PFSK-1 (cell line): ENCODE data around the gene KLC4.

Experiments used
- FOXP2 ChIP-seq: optimal IDR thresholded peaks from 2 replicates; pipeline ENCODE3; 2011; ENCODE audit warnings: borderline replicate concordance, control low read depth, inconsistent platforms; ENCODE audit not compliant: insufficient read depth; ENCODE audit errors: extremely low read length, extremely low read depth
- POLR2AphosphoS5 ChIP-seq: IDR thresholded peaks from 2 replicates; pipeline ENCODE4 v1.6.1; 2012; ENCODE audit warnings: low read depth, mild to moderate bottlenecking, control low read depth, low read length, moderate library complexity
- REST ChIP-seq, 2 experiments: IDR thresholded peaks; 2 replicates each; pipeline versions ENCODE4 v1.6.1 to v1.8.0; 2011 to 2012; ENCODE audit warnings: low read depth in 2 of 2, low read length in 2 of 2, control low read depth in 1 of 2, inconsistent platforms in 1 of 2, mild to moderate bottlenecking in 1 of 2, moderate library complexity in 1 of 2; ENCODE audit not compliant: insufficient read depth in 1 of 2
- SIN3A ChIP-seq: IDR thresholded peaks from 2 replicates; pipeline ENCODE4 v1.6.1; 2012; ENCODE audit warnings: mild to moderate bottlenecking, low read length, moderate library complexity, borderline replicate concordance; ENCODE audit not compliant: insufficient read depth
- TAF1 ChIP-seq: IDR thresholded peaks from 2 replicates; pipeline ENCODE4 v1.6.1; 2012; ENCODE audit warnings: low read length, control low read depth, borderline replicate concordance; ENCODE audit not compliant: insufficient read depth

The KLC4 gene

GRCh38 chr6:43074847-43075669, 15.6 kb downstream of the KLC4 start:
- no peak for TF ChIP-seq FOXP2
- TF ChIP-seq POLR2AphosphoS5: no peak
- no peak for TF ChIP-seq REST (IDR thresholded peaks at IDR 0.05; ENCODE audit: insufficient read depth in 1 of 2, low read depth in 2 of 2, low read length in 2 of 2)
- TF ChIP-seq SIN3A: no peak
- no peak for TF ChIP-seq TAF1

DNA sequence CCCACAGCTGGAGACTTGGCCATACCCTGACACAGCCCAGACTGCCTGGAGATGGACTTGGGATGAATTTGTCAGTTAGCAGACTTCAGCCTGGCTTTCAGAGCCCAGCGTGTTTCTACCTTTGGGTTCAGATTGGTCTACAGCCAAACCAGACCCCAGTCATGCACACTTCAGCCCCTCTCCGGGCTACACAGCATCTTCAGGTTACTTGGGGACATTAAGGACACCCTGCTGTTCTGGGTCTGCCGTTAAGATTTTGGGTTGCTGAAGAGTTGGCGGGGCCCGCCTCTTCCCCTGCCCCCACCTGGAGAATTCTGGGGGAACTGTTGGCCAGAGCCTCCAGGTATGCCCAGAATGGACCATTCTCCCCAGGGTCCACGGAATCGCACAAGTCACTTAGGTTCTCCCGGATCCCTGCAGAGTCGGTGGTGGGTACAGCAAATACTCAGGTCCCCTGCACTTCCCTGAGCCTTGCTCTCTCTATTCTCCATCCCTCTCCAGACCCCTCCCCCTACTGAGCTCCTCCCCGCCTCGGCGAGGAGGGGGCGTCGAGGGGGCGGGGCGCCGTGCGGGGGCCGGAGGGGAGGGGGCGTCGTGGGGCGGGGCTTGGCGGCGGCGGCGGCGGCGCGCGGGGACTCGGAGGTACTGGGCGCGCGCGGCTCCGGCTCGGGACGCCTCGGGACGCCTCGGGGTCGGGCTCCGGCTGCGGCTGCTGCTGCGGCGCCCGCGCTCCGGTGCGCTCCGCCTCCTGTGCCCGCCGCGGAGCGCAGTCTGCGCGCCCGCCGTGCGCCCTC, 16.4 kb downstream of the KLC4 start, which contains the start of gene PTK7:
TSS of gene PTK7 (plus strand) at position 645 of the 794 bp plus-strand sequence. CDS start 175 bp downstream, outside the sequence.
- no peak for TF ChIP-seq POLR2AphosphoS5
- peak; percentile 30; the same call in 1 of the 2 replicates for TF ChIP-seq TAF1
- no peak for TF ChIP-seq REST (IDR thresholded peaks at IDR 0.05; ENCODE audit: insufficient read depth in 1 of 2, low read depth in 2 of 2, low read length in 2 of 2)
- TF ChIP-seq FOXP2: no peak
- TF ChIP-seq SIN3A: no peak

DNA sequence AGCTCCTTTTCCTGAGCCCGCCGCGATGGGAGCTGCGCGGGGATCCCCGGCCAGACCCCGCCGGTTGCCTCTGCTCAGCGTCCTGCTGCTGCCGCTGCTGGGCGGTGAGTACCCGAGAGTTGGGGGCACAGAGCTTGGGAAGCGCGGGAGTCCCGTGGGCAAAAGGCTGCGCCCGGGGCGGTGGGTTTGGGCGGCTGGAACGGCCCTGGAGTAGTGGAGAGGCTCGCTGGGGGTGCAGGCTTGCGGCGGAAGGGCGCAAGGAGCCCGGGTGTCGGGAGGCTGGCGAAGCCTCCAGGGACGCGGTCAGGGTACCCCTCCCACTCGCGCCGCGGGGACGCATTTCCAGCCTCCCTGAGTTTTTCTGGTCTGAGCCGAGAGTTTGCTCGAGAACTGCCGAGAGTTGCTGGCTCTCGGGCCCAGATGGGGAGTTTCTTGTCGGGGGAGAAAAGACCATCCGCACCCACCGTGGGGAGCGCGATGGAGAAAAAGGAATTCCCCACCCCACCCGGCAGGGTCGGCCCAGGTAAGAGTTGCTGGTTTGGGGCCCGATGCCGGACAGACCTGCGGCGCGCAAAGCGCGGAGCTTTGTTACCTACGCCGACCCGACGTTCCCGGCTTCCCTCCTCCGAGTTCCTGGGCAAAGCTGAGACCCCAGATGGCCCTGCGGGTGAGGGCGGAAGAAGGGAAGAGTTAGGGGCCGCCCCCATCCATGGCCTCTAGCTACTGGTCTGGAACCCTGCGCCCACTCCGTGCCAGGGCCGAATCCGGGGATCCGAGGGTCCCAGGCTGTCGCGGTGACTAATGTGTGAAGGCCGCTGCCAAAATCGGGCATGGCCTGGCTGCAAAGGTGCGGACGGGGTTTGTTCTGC, 17.3 kb downstream of the KLC4 start:
- TF ChIP-seq REST (IDR thresholded peaks at IDR 0.05; ENCODE audit: insufficient read depth in 1 of 2, low read depth in 2 of 2, low read length in 2 of 2): no peak
- TF ChIP-seq POLR2AphosphoS5: no peak
- TF ChIP-seq FOXP2: no peak
- no peak for TF ChIP-seq SIN3A
- TF ChIP-seq TAF1: no peak

DNA sequence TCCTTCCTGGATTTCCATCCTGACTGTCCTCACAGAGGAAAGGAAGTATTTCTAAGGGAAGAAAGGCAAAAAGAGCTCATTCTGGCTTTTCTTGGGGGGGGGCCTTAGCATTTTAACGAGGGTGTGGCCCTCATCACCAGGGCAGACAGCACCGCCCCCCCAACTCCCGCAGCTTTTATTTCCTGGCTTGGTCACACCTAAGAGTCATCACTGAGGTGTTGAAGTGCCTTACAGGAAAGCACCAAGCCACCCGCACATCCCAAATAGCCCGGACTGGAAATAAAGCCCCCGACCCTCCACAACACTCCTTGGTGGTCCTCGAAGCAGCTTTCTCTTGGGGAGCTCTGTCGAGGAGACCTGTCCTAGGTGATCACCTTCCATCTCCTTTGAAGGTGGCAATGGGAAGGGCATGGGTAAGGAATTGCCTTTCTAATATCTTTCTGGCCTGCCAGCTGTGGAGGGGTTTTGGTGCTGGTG, 17.9 kb downstream of the KLC4 start:
- TF ChIP-seq FOXP2 (no peak), REST (IDR thresholded peaks at IDR 0.05; ENCODE audit: insufficient read depth in 1 of 2, low read depth in 2 of 2, low read length in 2 of 2) (no peak), TAF1 (no peak), POLR2AphosphoS5 (no peak), SIN3A (no peak)
